Large intestine (tissue), 3 donors: ENCODE results near the gene CPNE5. TPM values are rescaled to one million over a fixed set of nuclear protein-coding genes. Genes with fewer than 3 reads are reported as not detected.
"Not testable (repeated sequence)": the region's sequence is repeated elsewhere in the genome, so short reads cannot be mapped to it uniquely, and the experiment has no call there.

Experiments
- DNase-seq, 2 donors: peaks; one replicate each; pipeline versions ENCODE4 v3.0.0 to v3.0.0-alpha.2; 2013
- H3K27ac ChIP-seq: one replicate; pipeline ENCODE4 v1.5.1; 2013; ENCODE audit warnings: low read length
- H3K27me3 ChIP-seq: 2 replicates; pipeline ENCODE4 v1.6.1; 2013; ENCODE audit warnings: low read length; ENCODE audit not compliant: control insufficient read depth, insufficient read depth
- H3K36me3 ChIP-seq: 2 replicates; pipeline ENCODE4 v1.6.1; 2013; ENCODE audit warnings: low read length; ENCODE audit not compliant: control insufficient read depth, insufficient read depth
- H3K4me1 ChIP-seq: one replicate; pipeline ENCODE4 v1.6.1; 2013; ENCODE audit warnings: low read length; ENCODE audit not compliant: control insufficient read depth, insufficient read depth
- H3K4me3 ChIP-seq: one replicate; pipeline ENCODE4 v1.5.1; 2013; ENCODE audit warnings: low read length
- H3K9me3 ChIP-seq: one replicate; pipeline ENCODE4 v1.6.1; 2013; ENCODE audit warnings: mild to moderate bottlenecking, low read depth, low read length, moderate library complexity; ENCODE audit not compliant: control insufficient read depth
- WGBS: methylation state at CpG from one replicate; pipeline ENCODE4 v1.1.5; 2013; ENCODE audit warnings: low lambda C conversion rate; ENCODE audit not compliant: insufficient coverage; 5-methylcytosine and 5-hydroxymethylcytosine counted together
- polyA plus RNA-seq: library from polyadenylated mRNA; unstranded; fragments of 120-200 nt; gene quantifications from one replicate; pipeline ENCODE4 v1.2.1, GENCODE V29; 2013

Gene CPNE5
- polyA plus RNA-seq, 1 donor, result 3.9 TPM

GRCh38 chr6:36715469-36715868, 123.8 kb downstream of the CPNE5 start:
- Histone ChIP-seq H3K4me3 (no peak overlapping the region), H3K4me1 (no peaks in the 10 kb centered on the region), H3K36me3 (no peaks in the 10 kb centered on the region), H3K9me3 (no peaks in the 10 kb centered on the region), H3K27me3 (no peaks in the 10 kb centered on the region), H3K27ac (no peak overlapping the region)
- no CpG with 5 or more reads among the region's 7 CpGs for WGBS
- no peak for DNase-seq

GRCh38 chr6:36714511-36714910, 124.7 kb downstream of the CPNE5 start:
- H3K36me3 ChIP-seq, result no peaks in the 10 kb centered on the region
- no peak for DNase-seq
- no CpG with 5 or more reads among the region's 10 CpGs for WGBS
- H3K27me3 ChIP-seq, result no peaks in the 10 kb centered on the region
- no peak overlapping the region for H3K27ac ChIP-seq
- no peaks in the 10 kb centered on the region for H3K9me3 ChIP-seq
- no peak overlapping the region for H3K4me3 ChIP-seq
- no peaks in the 10 kb centered on the region for H3K4me1 ChIP-seq

GRCh38 chr6:36713846-36714245, 125.4 kb downstream of the CPNE5 start:
- no peaks in the 10 kb centered on the region for H3K27me3 ChIP-seq
- H3K27ac ChIP-seq, result no peak overlapping the region
- DNase-seq, result no peak
- H3K4me1 ChIP-seq, result no peaks in the 10 kb centered on the region
- no peaks in the 10 kb centered on the region for H3K36me3 ChIP-seq
- H3K9me3 ChIP-seq, result no peaks in the 10 kb centered on the region
- H3K4me3 ChIP-seq, result no peak overlapping the region
- no CpG with 5 or more reads among the region's 8 CpGs for WGBS

- Histone ChIP-seq H3K36me3 (no peaks in the 10 kb centered on the region), H3K4me3 (no peak overlapping the region), H3K4me1 (no peaks in the 10 kb centered on the region), H3K9me3 (no peaks in the 10 kb centered on the region), H3K27ac (no peak overlapping the region), H3K27me3 (no peaks in the 10 kb centered on the region)
- DNase-seq, result no peak
- WGBS, result no CpG with 5 or more reads among the region's 4 CpGs
Observed at GRCh38 chr6:36712816-36713215, 126.4 kb downstream of the CPNE5 start.

- no peaks in the 10 kb centered on the region for H3K36me3 ChIP-seq
- H3K4me1 ChIP-seq, result no peaks in the 10 kb centered on the region
- no peaks in the 10 kb centered on the region for H3K9me3 ChIP-seq
- no peak for DNase-seq
- H3K4me3 ChIP-seq, result no peak overlapping the region
- no CpG with 5 or more reads among the region's 1 CpG for WGBS
- H3K27ac ChIP-seq, result no peak overlapping the region
- H3K27me3 ChIP-seq, result no peaks in the 10 kb centered on the region
Observed at GRCh38 chr6:36706339-36706738, 132.9 kb downstream of the CPNE5 start.

GRCh38 chr6:36704961-36705577, 134.2 kb downstream of the CPNE5 start:
- H3K27me3 ChIP-seq, H3K27ac ChIP-seq, H3K9me3 ChIP-seq, H3K36me3 ChIP-seq, H3K4me3 ChIP-seq, H3K4me1 ChIP-seq, DNase-seq: not testable (repeated sequence)
- 80% methylated on average over 1 of the region's 7 CpGs for WGBS

- peaks cover 5% of the 10 kb centered on the region for H3K4me1 ChIP-seq
- WGBS, result no CpG with 5 or more reads among the region's 18 CpGs
- H3K27me3 ChIP-seq, result no peaks in the 10 kb centered on the region
- no peaks in the 10 kb centered on the region for H3K36me3 ChIP-seq
- no peak overlapping the region for H3K4me3 ChIP-seq
- no peak for DNase-seq
- no peaks in the 10 kb centered on the region for H3K9me3 ChIP-seq
- H3K27ac ChIP-seq, result no peak overlapping the region
Observed at GRCh38 chr6:36703982-36704381, 135.3 kb downstream of the CPNE5 start.

- no CpG with 5 or more reads among the region's 5 CpGs for WGBS
- Histone ChIP-seq H3K4me1 (peaks cover 12% of the 10 kb centered on the region), H3K4me3 (no peak overlapping the region), H3K36me3 (no peaks in the 10 kb centered on the region), H3K27me3 (no peaks in the 10 kb centered on the region), H3K9me3 (no peaks in the 10 kb centered on the region), H3K27ac (no peak overlapping the region)
- DNase-seq, result no peak
Observed at GRCh38 chr6:36703081-36703606, 136.1 kb downstream of the CPNE5 start.

GRCh38 chr6:36702656-36703055, 136.6 kb downstream of the CPNE5 start:
- H3K9me3 ChIP-seq, result no peaks in the 10 kb centered on the region
- WGBS, result no CpG with 5 or more reads among the region's 3 CpGs
- no peaks in the 10 kb centered on the region for H3K27me3 ChIP-seq
- DNase-seq, result no peak
- no peaks in the 10 kb centered on the region for H3K36me3 ChIP-seq
- H3K4me3 ChIP-seq, result no peak overlapping the region
- no peak overlapping the region for H3K27ac ChIP-seq
- peaks cover 14% of the 10 kb centered on the region for H3K4me1 ChIP-seq

- no CpG with 5 or more reads among the region's 3 CpGs for WGBS
Observed at GRCh38 chr6:36701401-36701991, 137.7 kb downstream of the CPNE5 start.

GRCh38 chr6:36700831-36701230, 138.4 kb downstream of the CPNE5 start:
- Histone ChIP-seq H3K4me1 (peaks cover 14% of the 10 kb centered on the region), H3K36me3 (no peaks in the 10 kb centered on the region), H3K9me3 (no peaks in the 10 kb centered on the region), H3K4me3 (no peak overlapping the region), H3K27me3 (no peaks in the 10 kb centered on the region), H3K27ac (no peak overlapping the region)
- no CpG with 5 or more reads among the region's 3 CpGs for WGBS
- no peak for DNase-seq

More at GRCh38 chr6:36701401-36701991, 137.7 kb downstream of the CPNE5 start:
- peaks cover 14% of the 10 kb centered on the region for H3K4me1 ChIP-seq
- no peak overlapping the region for H3K4me3 ChIP-seq
- peak in 1 of 2 donors; percentile 49 for DNase-seq
- no peak overlapping the region for H3K27ac ChIP-seq
- H3K36me3 ChIP-seq, result no peaks in the 10 kb centered on the region
- no peaks in the 10 kb centered on the region for H3K9me3 ChIP-seq
- H3K27me3 ChIP-seq, result no peaks in the 10 kb centered on the region
